Measurements from ENCODE around the gene HOXD13.

Gene HOXD13

DNA sequence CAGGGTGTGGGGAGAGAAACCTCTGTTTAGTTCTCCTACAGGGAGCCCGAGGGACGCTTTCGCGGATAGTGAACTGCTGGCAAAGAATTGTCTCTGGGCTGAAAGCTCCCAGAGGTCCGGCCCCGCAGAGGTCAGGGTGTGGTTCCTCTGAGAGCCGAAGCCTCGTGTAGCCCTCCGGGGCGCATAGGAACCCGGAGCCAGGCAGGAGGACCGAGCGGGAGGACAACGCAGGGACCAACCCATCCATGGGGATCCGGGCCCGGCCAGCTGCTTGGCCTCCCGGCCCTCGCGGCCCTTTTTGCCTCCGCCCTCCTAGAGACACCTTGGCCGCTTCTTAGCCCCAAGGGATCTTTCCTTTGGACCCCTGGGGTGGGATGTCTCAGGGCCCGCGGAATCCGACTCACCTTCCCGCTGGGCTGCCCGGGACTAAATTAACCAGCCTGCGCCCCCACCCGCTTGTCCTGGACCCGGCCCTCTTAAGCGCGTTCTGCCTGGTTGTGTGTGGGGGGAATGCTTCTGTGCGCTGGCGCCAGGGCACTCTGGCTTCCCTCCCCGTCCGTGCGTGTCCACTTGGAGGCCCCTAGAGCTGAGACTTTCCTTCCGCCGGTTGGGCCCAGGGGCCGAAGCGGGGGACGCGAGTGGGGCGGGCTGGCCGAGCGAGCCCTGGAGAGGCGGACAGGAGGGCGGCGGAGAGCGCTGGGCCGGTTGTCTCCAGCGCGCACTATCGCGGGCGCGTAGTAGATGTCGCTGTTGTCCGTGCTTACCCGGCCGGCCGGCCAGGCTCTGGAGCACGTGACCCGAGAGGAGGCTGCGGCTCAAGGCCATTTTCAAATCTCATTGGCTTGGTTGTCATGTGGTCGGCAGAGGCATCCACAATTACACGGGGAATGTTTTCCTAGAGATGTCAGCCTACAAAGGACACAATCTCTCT is 23.6 kb downstream of the HOXD13 start, which contains the start of gene HOXD10:
TSS of gene HOXD10 (plus strand) at position 896 of the 931 bp plus-strand sequence. CDS start 56 bp downstream, outside the sequence.
- no peaks in the 10 kb centered on the region for H4K20me1 ChIP-seq (ENCODE audit: control insufficient read depth, insufficient read depth, low read depth, low read length)
- H3K79me2 ChIP-seq (ENCODE audit: control insufficient read depth, low read length): no peaks in the 10 kb centered on the region
- no peak within 1 kb of the TSS for H3K4me3 ChIP-seq (ENCODE audit: low read length)
- no peaks in the 10 kb centered on the region for H3K36me3 ChIP-seq (ENCODE audit: control insufficient read depth, low read length)
- no peaks in the 10 kb centered on the region for H3K9me2 ChIP-seq (replicated peaks; ENCODE audit: control insufficient read depth, low read length)
- no peaks in the 10 kb centered on the region for H3K4me1 ChIP-seq (ENCODE audit: control insufficient read depth, low read length)
- H3K4me2 ChIP-seq (ENCODE audit: low read length): no peak within 1 kb of the TSS
- TF ChIP-seq, protein P1, sequence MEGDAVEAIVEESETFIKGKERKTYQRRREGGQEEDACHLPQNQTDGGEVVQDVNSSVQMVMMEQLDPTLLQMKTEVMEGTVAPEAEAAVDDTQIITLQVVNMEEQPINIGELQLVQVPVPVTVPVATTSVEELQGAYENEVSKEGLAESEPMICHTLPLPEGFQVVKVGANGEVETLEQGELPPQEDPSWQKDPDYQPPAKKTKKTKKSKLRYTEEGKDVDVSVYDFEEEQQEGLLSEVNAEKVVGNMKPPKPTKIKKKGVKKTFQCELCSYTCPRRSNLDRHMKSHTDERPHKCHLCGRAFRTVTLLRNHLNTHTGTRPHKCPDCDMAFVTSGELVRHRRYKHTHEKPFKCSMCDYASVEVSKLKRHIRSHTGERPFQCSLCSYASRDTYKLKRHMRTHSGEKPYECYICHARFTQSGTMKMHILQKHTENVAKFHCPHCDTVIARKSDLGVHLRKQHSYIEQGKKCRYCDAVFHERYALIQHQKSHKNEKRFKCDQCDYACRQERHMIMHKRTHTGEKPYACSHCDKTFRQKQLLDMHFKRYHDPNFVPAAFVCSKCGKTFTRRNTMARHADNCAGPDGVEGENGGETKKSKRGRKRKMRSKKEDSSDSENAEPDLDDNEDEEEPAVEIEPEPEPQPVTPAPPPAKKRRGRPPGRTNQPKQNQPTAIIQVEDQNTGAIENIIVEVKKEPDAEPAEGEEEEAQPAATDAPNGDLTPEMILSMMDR (IDR thresholded peaks at IDR 0.05; ENCODE audit: low read depth, low read length, poor library complexity, severe bottlenecking): no peak
- TF ChIP-seq EZH2phosphoT487 (IDR thresholded peaks at IDR 0.05; ENCODE audit: borderline replicate concordance, low read length): no peak
- H3K9me3 ChIP-seq (ENCODE audit: control insufficient read depth, insufficient read depth, low read length): no peaks in the 10 kb centered on the region
- no peak within 1 kb of the TSS for H3K27ac ChIP-seq (ENCODE audit: low read depth, low read length)
- H3K27me3 ChIP-seq (ENCODE audit: control insufficient read depth, low read length): peaks cover 24% of the 10 kb centered on the region
- H3F3A ChIP-seq (ENCODE audit: control insufficient read depth, insufficient read depth): no peaks in the 10 kb centered on the region

DNA sequence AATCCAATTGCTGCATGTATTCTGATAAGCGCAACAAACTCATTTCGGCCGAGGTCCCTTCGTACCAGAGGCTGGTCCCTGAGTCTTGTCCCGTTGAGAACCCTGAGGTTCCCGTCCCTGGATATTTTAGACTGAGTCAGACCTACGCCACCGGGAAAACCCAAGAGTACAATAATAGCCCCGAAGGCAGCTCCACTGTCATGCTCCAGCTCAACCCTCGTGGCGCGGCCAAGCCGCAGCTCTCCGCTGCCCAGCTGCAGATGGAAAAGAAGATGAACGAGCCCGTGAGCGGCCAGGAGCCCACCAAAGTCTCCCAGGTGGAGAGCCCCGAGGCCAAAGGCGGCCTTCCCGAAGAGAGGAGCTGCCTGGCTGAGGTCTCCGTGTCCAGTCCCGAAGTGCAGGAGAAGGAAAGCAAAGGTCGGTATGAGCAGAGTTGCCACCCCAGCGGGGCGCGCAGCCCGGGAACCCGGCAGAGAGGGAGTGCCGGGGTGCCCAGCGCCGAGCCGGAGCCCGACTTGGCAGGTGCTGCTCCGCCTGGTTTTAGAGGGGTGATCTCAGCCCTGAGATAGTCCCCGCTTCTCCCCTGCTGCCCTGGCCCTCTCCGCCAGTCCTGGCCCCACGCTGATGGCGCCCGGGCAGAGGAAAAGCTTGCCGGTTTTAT is 24.8 kb downstream of the HOXD13 start:
- Histone ChIP-seq H3F3A (ENCODE audit: control insufficient read depth, insufficient read depth) (no peaks in the 10 kb centered on the region), H3K9me2 (replicated peaks; ENCODE audit: control insufficient read depth, low read length) (no peaks in the 10 kb centered on the region), H3K4me2 (ENCODE audit: low read length) (no peak overlapping the region), H3K27ac (ENCODE audit: low read depth, low read length) (no peak overlapping the region), H4K20me1 (ENCODE audit: control insufficient read depth, insufficient read depth, low read depth, low read length) (no peaks in the 10 kb centered on the region), H3K4me3 (ENCODE audit: low read length) (no peak overlapping the region), H3K9me3 (ENCODE audit: control insufficient read depth, insufficient read depth, low read length) (no peaks in the 10 kb centered on the region), H3K4me1 (ENCODE audit: control insufficient read depth, low read length) (no peaks in the 10 kb centered on the region), H3K36me3 (ENCODE audit: control insufficient read depth, low read length) (no peaks in the 10 kb centered on the region), H3K79me2 (ENCODE audit: control insufficient read depth, low read length) (no peaks in the 10 kb centered on the region), H3K27me3 (ENCODE audit: control insufficient read depth, low read length) (peaks cover 24% of the 10 kb centered on the region)
- TF ChIP-seq, protein P1 (IDR thresholded peaks at IDR 0.05; ENCODE audit: low read depth, low read length, poor library complexity, severe bottlenecking): no peak
- TF ChIP-seq EZH2phosphoT487 (IDR thresholded peaks at IDR 0.05; ENCODE audit: borderline replicate concordance, low read length): no peak

DNA sequence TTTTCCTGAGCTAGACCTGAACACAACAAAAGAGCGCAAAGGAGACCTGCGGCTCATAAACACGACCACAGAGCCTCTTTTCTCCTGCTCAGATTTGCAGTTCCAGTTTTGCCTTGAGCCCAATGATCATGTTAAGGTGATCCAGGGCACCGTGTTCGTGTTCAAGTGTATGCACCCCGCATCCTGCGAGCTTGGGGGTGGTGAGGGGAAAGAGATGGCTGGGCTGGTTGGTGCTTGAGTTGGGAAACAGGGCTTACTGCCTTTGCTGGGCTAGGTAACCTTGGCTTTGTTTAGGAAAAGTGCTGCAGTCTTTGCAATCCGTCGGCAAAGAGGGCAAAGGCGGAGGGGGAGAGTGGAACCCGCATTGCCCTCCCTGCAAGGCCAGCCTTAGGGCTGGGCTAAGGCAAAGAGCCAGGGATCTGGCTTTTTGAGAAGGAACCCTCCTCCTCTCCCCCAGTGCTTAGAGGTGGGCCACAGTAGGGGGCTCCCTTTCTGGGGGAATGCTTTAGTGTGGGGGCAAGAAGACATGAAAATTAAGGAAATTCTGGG is 25.4 kb downstream of the HOXD13 start:
- H3K4me3 ChIP-seq (ENCODE audit: low read length): no peak overlapping the region
- H3K79me2 ChIP-seq (ENCODE audit: control insufficient read depth, low read length): no peaks in the 10 kb centered on the region
- no peak for TF ChIP-seq EZH2phosphoT487 (IDR thresholded peaks at IDR 0.05; ENCODE audit: borderline replicate concordance, low read length)
- H3F3A ChIP-seq (ENCODE audit: control insufficient read depth, insufficient read depth): no peaks in the 10 kb centered on the region
- H4K20me1 ChIP-seq (ENCODE audit: control insufficient read depth, insufficient read depth, low read depth, low read length): no peaks in the 10 kb centered on the region
- no peak overlapping the region for H3K27ac ChIP-seq (ENCODE audit: low read depth, low read length)
- no peaks in the 10 kb centered on the region for H3K4me1 ChIP-seq (ENCODE audit: control insufficient read depth, low read length)
- H3K36me3 ChIP-seq (ENCODE audit: control insufficient read depth, low read length): no peaks in the 10 kb centered on the region
- H3K4me2 ChIP-seq (ENCODE audit: low read length): no peak overlapping the region
- H3K9me2 ChIP-seq (replicated peaks; ENCODE audit: control insufficient read depth, low read length): no peaks in the 10 kb centered on the region
- H3K27me3 ChIP-seq (ENCODE audit: control insufficient read depth, low read length): peaks cover 23% of the 10 kb centered on the region
- H3K9me3 ChIP-seq (ENCODE audit: control insufficient read depth, insufficient read depth, low read length): no peaks in the 10 kb centered on the region
